Trophoblast cell (in vitro differentiated cells and primary cell): ENCODE data around the gene CCR9. TPM values are rescaled to one million over a fixed set of nuclear protein-coding genes. Genes with fewer than 3 reads are reported as not detected.

Experiments used
- DNase-seq, 2 donors: peaks; one replicate each; pipeline ENCODE4 v3.0.0-alpha.2; 2016
- H2AFZ ChIP-seq: 2 replicates; pipeline ENCODE4 v1.6.1; 2013; ENCODE audit warnings: low read length, moderate library complexity, mild to moderate bottlenecking; ENCODE audit not compliant: insufficient read depth, poor library complexity
- H2AK5ac ChIP-seq: 2 replicates; pipeline ENCODE4 v1.6.1; 2013; ENCODE audit warnings: mild to moderate bottlenecking, low read length
- H2BK120ac ChIP-seq: 2 replicates; pipeline ENCODE4 v1.6.1; 2013; ENCODE audit warnings: low read length, mild to moderate bottlenecking, moderate library complexity; ENCODE audit not compliant: insufficient read depth, poor library complexity
- H2BK12ac ChIP-seq: 2 replicates; pipeline ENCODE4 v1.6.1; 2013; ENCODE audit warnings: mild to moderate bottlenecking, low read length, moderate library complexity
- H2BK5ac ChIP-seq: 2 replicates; pipeline ENCODE4 v1.6.1; 2013; ENCODE audit warnings: low read length, low read depth, moderate library complexity, mild to moderate bottlenecking; ENCODE audit not compliant: poor library complexity
- H3K14ac ChIP-seq: 2 replicates; pipeline ENCODE4 v1.6.1; 2013; ENCODE audit warnings: mild to moderate bottlenecking, low read length
- H3K18ac ChIP-seq: 2 replicates; pipeline ENCODE4 v1.6.1; 2013; ENCODE audit warnings: mild to moderate bottlenecking, low read length
- H3K23ac ChIP-seq: 2 replicates; pipeline ENCODE4 v1.6.1; 2013; ENCODE audit warnings: low read length
- H3K27ac ChIP-seq: 2 replicates; pipeline ENCODE4 v1.5.1; 2013; ENCODE audit warnings: low read depth, mild to moderate bottlenecking, inconsistent platforms, low read length, moderate library complexity
- H3K27me3 ChIP-seq: 2 replicates; pipeline ENCODE4 v1.6.1; 2013; ENCODE audit warnings: inconsistent platforms, mild to moderate bottlenecking, low read length, moderate library complexity; ENCODE audit not compliant: insufficient read depth
- H3K36me3 ChIP-seq, 2 experiments: 1 replicate in 1 of 2; 2 replicates in 1 of 2; pipeline ENCODE4 v1.6.1; 2013; ENCODE audit warnings: low read length in 2 of 2, mild to moderate bottlenecking in 2 of 2, moderate library complexity in 1 of 2; ENCODE audit not compliant: insufficient read depth in 2 of 2, control insufficient read depth in 1 of 2
- H3K4ac ChIP-seq: 2 replicates; pipeline ENCODE4 v1.6.1; 2013; ENCODE audit warnings: low read depth, mild to moderate bottlenecking, low read length, moderate library complexity
- H3K4me1 ChIP-seq, 2 experiments: 1 replicate in 1 of 2; 2 replicates in 1 of 2; pipeline ENCODE4 v1.6.1; 2013; ENCODE audit warnings: low read length in 2 of 2, mild to moderate bottlenecking in 2 of 2, moderate library complexity in 1 of 2; ENCODE audit not compliant: insufficient read depth in 2 of 2, control insufficient read depth in 1 of 2
- H3K4me2 ChIP-seq: 2 replicates; pipeline ENCODE4 v1.6.1; 2013; ENCODE audit warnings: inconsistent platforms, mild to moderate bottlenecking, low read length, moderate library complexity
- H3K4me3 ChIP-seq: 2 replicates; pipeline ENCODE4 v1.5.1; 2013; ENCODE audit warnings: mild to moderate bottlenecking, low read depth, low read length, inconsistent platforms
- H3K79me1 ChIP-seq: one replicate; pipeline ENCODE4 v1.6.1; 2013; ENCODE audit warnings: low read length
- H3K79me2 ChIP-seq: 2 replicates; pipeline ENCODE4 v1.6.1; 2013; ENCODE audit warnings: low read length, mild to moderate bottlenecking; ENCODE audit not compliant: control insufficient read depth, insufficient read depth, poor library complexity
- H3K9ac ChIP-seq: 2 replicates; pipeline ENCODE4 v1.6.1; 2013; ENCODE audit warnings: mild to moderate bottlenecking, low read length
- H3K9me3 ChIP-seq: 2 replicates; pipeline ENCODE4 v1.6.1; 2013; ENCODE audit warnings: low read depth, mild to moderate bottlenecking, control low read depth, inconsistent platforms, low read length; ENCODE audit not compliant: insufficient read depth
- H4K12ac ChIP-seq: 2 replicates; pipeline ENCODE4 v1.6.1; 2013; ENCODE audit warnings: low read depth, mild to moderate bottlenecking, low read length, moderate library complexity
- H4K8ac ChIP-seq: 2 replicates; pipeline ENCODE4 v1.6.1; 2013; ENCODE audit warnings: low read depth, mild to moderate bottlenecking, low read length, moderate library complexity
- H4K91ac ChIP-seq: one replicate; pipeline ENCODE4 v1.6.1; 2013; ENCODE audit warnings: low read depth, mild to moderate bottlenecking, low read length, moderate library complexity
- whole genome bisulfite sequencing: extraction: QIAGEN DNeasy Blood & Tissue Kit; methylation state at CpG from one replicate; pipeline ENCODE4 v1.1.7; 2013; ENCODE audit warnings: missing lambda C conversion rate; ENCODE audit not compliant: insufficient read length, insufficient coverage; ENCODE audit errors: extremely low coverage; 5-methylcytosine and 5-hydroxymethylcytosine counted together
- polyA plus RNA-seq: library from polyadenylated mRNA; stranded (reverse); fragments of 200-250 nt; gene quantifications from 2 replicates; pipeline ENCODE4 v1.2.3, GENCODE V29; 2013

The CCR9 gene, protein sequence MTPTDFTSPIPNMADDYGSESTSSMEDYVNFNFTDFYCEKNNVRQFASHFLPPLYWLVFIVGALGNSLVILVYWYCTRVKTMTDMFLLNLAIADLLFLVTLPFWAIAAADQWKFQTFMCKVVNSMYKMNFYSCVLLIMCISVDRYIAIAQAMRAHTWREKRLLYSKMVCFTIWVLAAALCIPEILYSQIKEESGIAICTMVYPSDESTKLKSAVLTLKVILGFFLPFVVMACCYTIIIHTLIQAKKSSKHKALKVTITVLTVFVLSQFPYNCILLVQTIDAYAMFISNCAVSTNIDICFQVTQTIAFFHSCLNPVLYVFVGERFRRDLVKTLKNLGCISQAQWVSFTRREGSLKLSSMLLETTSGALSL
- polyA plus RNA-seq: not detected in 2 replicates

DNA sequence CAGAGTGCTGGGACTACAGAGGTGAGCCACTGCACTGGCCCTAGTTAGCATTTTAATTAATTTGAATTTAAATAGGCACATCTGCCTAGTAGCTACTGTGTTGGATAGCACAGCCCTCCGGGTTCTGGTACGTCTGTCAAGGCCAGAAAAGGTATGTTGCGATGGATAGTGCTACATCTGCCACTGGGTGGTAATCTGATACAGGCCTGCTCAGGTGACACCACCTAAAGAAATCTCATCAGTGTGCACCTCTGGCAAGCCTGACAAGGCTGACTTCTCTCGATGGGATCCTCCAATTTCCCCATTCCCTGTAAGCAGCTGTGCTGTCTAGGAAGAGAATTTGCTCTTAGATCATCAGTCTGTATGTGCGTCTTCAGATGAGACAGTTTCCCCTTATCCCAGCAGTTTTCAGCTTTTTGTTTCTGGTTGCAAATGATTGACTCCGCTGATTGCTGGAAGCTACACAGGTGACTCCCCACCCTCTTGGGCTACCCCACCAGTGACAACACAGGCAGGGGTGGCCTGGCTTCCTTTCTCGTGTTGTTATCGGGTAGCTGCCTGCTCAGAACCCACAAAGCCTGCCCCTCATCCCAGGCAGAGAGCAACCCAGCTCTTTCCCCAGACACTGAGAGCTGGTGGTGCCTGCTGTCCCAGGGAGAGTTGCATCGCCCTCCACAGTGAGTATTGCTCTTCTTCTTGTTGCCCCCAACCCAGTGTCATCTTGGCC lies at the start of gene CCR9:
Gene CCR9 (plus strand): TSS at position 565 of the 727 bp plus-strand sequence. CDS start 8,391 bp downstream, outside the sequence.
- no peaks in the 10 kb centered on the region for H3K9me3 ChIP-seq
- H2BK12ac ChIP-seq: no peak within 1 kb of the TSS
- no peak for DNase-seq
- no peak within 1 kb of the TSS for H2AFZ ChIP-seq
- no CpG with 5 or more reads among the region's 9 CpGs for WGBS
- H2AK5ac ChIP-seq: no peak within 1 kb of the TSS
- H2BK5ac ChIP-seq: no peak within 1 kb of the TSS
- no peak within 1 kb of the TSS for H3K18ac ChIP-seq
- H2BK120ac ChIP-seq: no peak within 1 kb of the TSS
- H3K79me1 ChIP-seq: no peaks in the 10 kb centered on the region
- no peak within 1 kb of the TSS for H3K27ac ChIP-seq
- no peak within 1 kb of the TSS for H3K9ac ChIP-seq
- no peak within 1 kb of the TSS for H3K23ac ChIP-seq
- no peak within 1 kb of the TSS for H4K91ac ChIP-seq
- H3K4me3 ChIP-seq: no peak within 1 kb of the TSS
- no peaks in the 10 kb centered on the region for H3K27me3 ChIP-seq
- no peak within 1 kb of the TSS for H3K14ac ChIP-seq
- H3K4me2 ChIP-seq: no peak within 1 kb of the TSS
- H3K36me3 ChIP-seq: no peaks in the 10 kb centered on the region
- H3K79me2 ChIP-seq: no peaks in the 10 kb centered on the region
- H4K12ac ChIP-seq: no peak within 1 kb of the TSS
- no peak within 1 kb of the TSS for H3K4ac ChIP-seq
- no peaks in the 10 kb centered on the region for H3K4me1 ChIP-seq
- H4K8ac ChIP-seq: no peak within 1 kb of the TSS

- no peak overlapping the region for H4K91ac ChIP-seq
- no peak overlapping the region for H3K18ac ChIP-seq
- no peak overlapping the region for H3K4me2 ChIP-seq
- no peak overlapping the region for H3K23ac ChIP-seq
- no peak overlapping the region for H3K4ac ChIP-seq
- no peak overlapping the region for H3K9ac ChIP-seq
- H2BK12ac ChIP-seq: no peak overlapping the region
- no CpG with 5 or more reads among the region's 1 CpG for WGBS
- H3K79me1 ChIP-seq: no peaks in the 10 kb centered on the region
- H3K14ac ChIP-seq: no peak overlapping the region
- H3K4me3 ChIP-seq: no peak overlapping the region
- no peak overlapping the region for H4K8ac ChIP-seq
- no peak overlapping the region for H2AK5ac ChIP-seq
- H3K79me2 ChIP-seq: no peaks in the 10 kb centered on the region
- DNase-seq: no peak
- no peak overlapping the region for H2BK120ac ChIP-seq
- no peak overlapping the region for H2BK5ac ChIP-seq
- H3K4me1 ChIP-seq: peaks cover 0 to 2% of the 10 kb centered on the region in 2 experiments
- H2AFZ ChIP-seq: no peak overlapping the region
- no peaks in the 10 kb centered on the region for H3K36me3 ChIP-seq
- no peaks in the 10 kb centered on the region for H3K9me3 ChIP-seq
- no peak overlapping the region for H3K27ac ChIP-seq
- no peaks in the 10 kb centered on the region for H3K27me3 ChIP-seq
- H4K12ac ChIP-seq: no peak overlapping the region
Observed at GRCh38 chr3:45838466-45838865, 47.9 kb upstream of the CCR9 start.

GRCh38 chr3:45841420-45841756 lies 45.0 kb upstream of the CCR9 start:
- H3K79me1 ChIP-seq: no peaks in the 10 kb centered on the region
- no peak overlapping the region for H2BK5ac ChIP-seq
- H3K27ac ChIP-seq: no peak overlapping the region
- no CpG with 5 or more reads among the region's 15 CpGs for WGBS
- no peak overlapping the region for H3K4ac ChIP-seq
- no peak overlapping the region for H2BK12ac ChIP-seq
- H3K9ac ChIP-seq: peak overlapping the region; percentile 66
- H2AK5ac ChIP-seq: no peak overlapping the region
- peak overlapping the region; percentile 89 for H3K4me3 ChIP-seq
- peak overlapping the region; percentile 92 for H2AFZ ChIP-seq
- no peak overlapping the region for H3K18ac ChIP-seq
- peaks cover 0 to 2% of the 10 kb centered on the region in 2 experiments for H3K4me1 ChIP-seq
- peak overlapping the region; percentile 81 for H4K8ac ChIP-seq
- no peaks in the 10 kb centered on the region for H3K9me3 ChIP-seq
- H4K12ac ChIP-seq: peak overlapping the region; percentile 19
- H3K14ac ChIP-seq: no peak overlapping the region
- H3K79me2 ChIP-seq: no peaks in the 10 kb centered on the region
- no peak overlapping the region for H4K91ac ChIP-seq
- no peak overlapping the region for H3K23ac ChIP-seq
- no peak overlapping the region for H2BK120ac ChIP-seq
- H3K27me3 ChIP-seq: no peaks in the 10 kb centered on the region
- no peaks in the 10 kb centered on the region for H3K36me3 ChIP-seq
- H3K4me2 ChIP-seq: peak overlapping the region; percentile 95
- DNase-seq: peak; percentile 2 to 48

- H3K14ac ChIP-seq: no peak within 1 kb of the TSS
- peak within 1 kb of the TSS; percentile 92 for H2AFZ ChIP-seq
- H3K4me3 ChIP-seq: peak within 1 kb of the TSS; percentile 89
- no peak within 1 kb of the TSS for H2BK5ac ChIP-seq
- H4K8ac ChIP-seq: peak within 1 kb of the TSS; percentile 81
- peak within 1 kb of the TSS; percentile 95 for H3K4me2 ChIP-seq
- no CpG with 5 or more reads among the region's 49 CpGs for WGBS
- no peak within 1 kb of the TSS for H2AK5ac ChIP-seq
- peak; percentile 94 to 99 for DNase-seq
- no peak within 1 kb of the TSS for H2BK12ac ChIP-seq
- H3K27me3 ChIP-seq: no peaks in the 10 kb centered on the region
- peaks cover 0 to 2% of the 10 kb centered on the region in 2 experiments for H3K4me1 ChIP-seq
- no peaks in the 10 kb centered on the region for H3K36me3 ChIP-seq
- peak within 1 kb of the TSS; percentile 20 for H4K12ac ChIP-seq
- no peak within 1 kb of the TSS for H2BK120ac ChIP-seq
- no peak within 1 kb of the TSS for H3K18ac ChIP-seq
- H3K79me1 ChIP-seq: no peaks in the 10 kb centered on the region
- H3K9ac ChIP-seq: peak within 1 kb of the TSS; percentile 66
- H3K4ac ChIP-seq: no peak within 1 kb of the TSS
- no peak within 1 kb of the TSS for H3K23ac ChIP-seq
- no peaks in the 10 kb centered on the region for H3K9me3 ChIP-seq
- no peak within 1 kb of the TSS for H4K91ac ChIP-seq
- H3K79me2 ChIP-seq: no peaks in the 10 kb centered on the region
- no peak within 1 kb of the TSS for H3K27ac ChIP-seq
Observed at GRCh38 chr3:45841757-45842491, 44.4 kb upstream of the CCR9 start, which contains the start of gene LZTFL1. Gene LZTFL1, minus strand, starts transcription at chr3:45842119. Its CDS starts 128 bp downstream, at chr3:45841991.
